DMS79 (cell line): Measurements from ENCODE around the gene PCDHA8.
"Not testable (repeated sequence)": the region's sequence is repeated elsewhere in the genome, so short reads cannot be mapped to it uniquely, and the experiment has no call there.

Source experiments
- DNase-seq: peaks from one replicate; lab custom pipeline; 2025; lab: John Stamatoyannopoulos, UW

The PCDHA8 gene

GRCh38 chr5:140869555-140869886 is 28.5 kb downstream of the PCDHA8 start:
- no peak for DNase-seq

DNA sequence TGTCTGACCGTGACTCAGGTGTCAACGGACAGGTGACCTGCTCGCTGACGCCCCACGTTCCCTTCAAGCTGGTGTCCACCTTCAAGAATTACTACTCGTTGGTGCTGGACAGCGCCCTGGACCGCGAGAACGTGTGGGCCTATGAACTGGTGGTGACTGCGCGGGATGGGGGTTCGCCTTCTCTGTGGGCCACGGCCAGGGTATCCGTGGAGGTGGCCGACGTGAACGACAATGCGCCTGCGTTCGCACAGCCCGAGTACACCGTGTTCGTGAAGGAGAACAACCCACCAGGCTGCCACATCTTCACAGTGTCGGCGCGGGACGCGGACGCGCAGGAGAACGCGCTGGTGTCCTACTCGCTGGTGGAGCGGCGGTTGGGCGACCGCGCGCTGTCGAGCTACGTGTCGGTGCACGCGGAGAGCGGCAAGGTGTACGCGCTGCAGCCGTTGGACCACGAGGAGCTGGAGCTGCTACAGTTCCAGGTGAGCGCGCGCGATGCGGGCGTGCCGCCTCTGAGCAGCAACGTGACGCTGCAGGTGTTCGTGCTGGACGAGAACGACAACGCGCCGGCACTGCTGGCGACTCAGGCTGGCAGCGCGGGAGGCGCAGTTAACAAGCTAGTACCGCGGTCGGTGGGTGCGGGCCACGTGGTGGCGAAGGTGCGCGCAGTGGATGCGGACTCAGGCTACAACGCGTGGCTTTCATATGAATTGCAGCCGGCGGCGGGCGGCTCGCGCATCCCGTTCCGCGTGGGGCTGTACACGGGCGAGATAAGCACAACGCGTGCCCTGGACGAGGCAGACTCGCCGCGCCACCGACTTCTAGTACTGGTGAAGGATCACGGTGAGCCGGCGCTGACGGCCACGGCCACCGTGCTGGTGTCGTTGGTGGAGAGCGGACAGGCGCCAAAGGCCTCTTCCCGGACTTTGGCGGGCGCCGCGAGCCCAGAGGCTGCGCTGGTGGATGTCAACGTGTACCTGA is 29.5 kb downstream of the PCDHA8 start:
- no peak for DNase-seq

GRCh38 chr5:140875085-140876065 is 34.4 kb downstream of the PCDHA8 start, which contains the start of gene PCDHA12:
TSS of gene PCDHA12 (plus strand) at chr5:140875308. CDS start at chr5:140875473, 165 bp downstream.
- DNase-seq = no peak

- DNase-seq = not testable (repeated sequence)
These were observed 35.7 kb downstream of the PCDHA8 start for GRCh38 chr5:140876541-140877261.

- no peak for DNase-seq
These were observed 36.2 kb downstream of the PCDHA8 start for GRCh38 chr5:140877262-140877581.

DNA sequence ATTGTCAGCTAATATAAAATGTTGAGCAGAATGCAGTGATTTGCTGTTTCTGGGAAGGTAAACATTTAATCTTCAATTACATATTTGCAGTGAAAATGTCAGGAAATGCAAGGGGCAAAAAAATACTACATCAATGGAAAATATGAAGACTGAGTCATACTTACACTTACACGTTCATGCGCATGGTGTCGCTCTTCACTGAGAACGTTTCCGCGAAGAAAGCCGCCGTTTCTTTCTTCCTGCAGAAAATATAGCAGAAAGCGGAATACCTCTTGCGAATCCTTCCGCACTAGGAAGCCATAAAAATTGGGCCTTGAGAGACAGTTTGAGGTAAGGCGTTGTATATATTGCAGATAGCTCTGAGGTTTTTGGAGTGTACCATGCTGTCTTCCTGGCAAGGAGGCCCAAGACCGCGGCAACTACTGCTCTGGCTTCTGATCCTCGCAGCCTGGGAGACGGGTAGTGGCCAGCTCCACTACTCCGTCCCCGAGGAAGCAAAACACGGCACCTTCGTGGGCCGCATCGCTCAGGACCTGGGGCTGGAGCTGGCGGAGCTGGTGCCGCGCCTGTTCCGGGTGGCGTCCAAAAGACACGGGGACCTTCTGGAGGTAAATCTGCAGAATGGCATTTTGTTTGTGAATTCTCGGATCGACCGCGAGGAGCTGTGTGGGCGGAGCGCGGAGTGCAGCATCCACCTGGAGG is 41.1 kb downstream of the PCDHA8 start, which contains the start of gene PCDHA13:
Gene PCDHA13, plus strand, starts transcription at position 236 of the 702 bp plus-strand sequence. Its CDS starts 145 bp downstream, at position 381.
- no peak for DNase-seq

DNA sequence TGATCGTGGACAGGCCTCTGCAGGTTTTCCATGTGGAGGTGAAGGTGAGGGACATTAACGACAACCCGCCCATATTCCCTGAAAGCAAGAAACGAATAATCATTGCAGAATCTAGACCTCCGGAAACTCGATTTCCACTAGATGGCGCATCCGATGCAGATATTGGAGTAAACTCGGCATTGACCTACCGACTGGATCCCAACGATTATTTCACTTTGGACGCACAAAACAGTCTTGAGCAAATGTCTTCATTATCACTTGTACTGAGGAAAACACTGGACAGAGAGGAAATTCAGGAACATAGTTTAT is 41.6 kb downstream of the PCDHA8 start:
- DNase-seq = no peak

- no peak for DNase-seq
These were observed 42.4 kb downstream of the PCDHA8 start for GRCh38 chr5:140883373-140883772.

- DNase-seq = no peak
These were observed 43.1 kb downstream of the PCDHA8 start for GRCh38 chr5:140883927-140884697.
